Activated gamma-delta T cell treated with Interleukin-2 at 50 U/mL for 16 hours (primary cell): ENCODE data around the gene ING5.

Experiments
- DNase-seq: peaks from one replicate; pipeline ENCODE4 v3.0.0-alpha.2; 2020

Gene ING5

GRCh38 chr2:241708879-241709278, 7.0 kb downstream of the ING5 start:
- no peak for DNase-seq

DNA sequence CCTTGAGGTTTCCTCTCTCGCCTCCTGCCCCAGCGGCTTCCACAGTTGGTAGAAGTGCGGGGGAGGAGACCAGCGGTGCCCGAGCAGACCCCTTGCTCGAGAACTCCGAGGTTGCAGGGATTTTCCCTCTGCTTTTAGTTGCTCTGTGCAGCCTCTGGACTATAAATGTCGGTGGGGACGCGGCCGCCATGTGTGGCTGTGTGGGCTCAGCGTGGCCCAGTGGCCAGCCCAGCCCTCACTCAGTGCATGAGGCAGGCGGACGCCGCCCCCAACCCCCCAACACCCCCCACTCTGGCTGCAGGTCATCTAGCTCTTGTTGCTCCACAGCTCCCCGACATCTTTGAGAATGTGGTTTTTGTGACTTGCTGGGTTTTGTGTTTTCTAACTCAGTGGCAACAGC, 17.3 kb downstream of the ING5 start:
- DNase-seq = no peak

DNA sequence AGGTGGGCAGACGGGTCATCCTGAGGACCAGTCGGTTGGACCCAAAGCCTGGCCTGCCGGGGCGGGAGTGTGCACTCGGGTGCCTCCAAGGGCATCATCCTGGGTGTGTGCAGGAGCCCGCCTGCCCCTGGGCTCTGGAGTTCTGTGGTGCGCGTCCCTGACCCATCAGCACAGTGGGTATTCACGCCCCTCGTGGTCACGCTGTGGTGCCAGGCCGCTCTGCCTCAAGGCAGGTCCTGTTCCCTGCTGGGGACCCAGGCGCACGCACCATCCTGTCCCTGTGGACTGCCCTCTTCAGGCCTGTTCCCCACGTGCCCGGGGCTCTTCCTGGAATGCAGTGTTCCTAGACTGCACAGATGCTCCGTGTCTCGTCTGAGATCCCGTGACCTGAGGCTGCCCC, 18.3 kb downstream of the ING5 start:
- no peak for DNase-seq

- no peak for DNase-seq
Observed at GRCh38 chr2:241720560-241720959, 18.7 kb downstream of the ING5 start.

- no peak for DNase-seq
Observed at GRCh38 chr2:241721852-241722251, 20.0 kb downstream of the ING5 start.

GRCh38 chr2:241722896-241723454, 21.1 kb downstream of the ING5 start:
- DNase-seq = no peak

DNA sequence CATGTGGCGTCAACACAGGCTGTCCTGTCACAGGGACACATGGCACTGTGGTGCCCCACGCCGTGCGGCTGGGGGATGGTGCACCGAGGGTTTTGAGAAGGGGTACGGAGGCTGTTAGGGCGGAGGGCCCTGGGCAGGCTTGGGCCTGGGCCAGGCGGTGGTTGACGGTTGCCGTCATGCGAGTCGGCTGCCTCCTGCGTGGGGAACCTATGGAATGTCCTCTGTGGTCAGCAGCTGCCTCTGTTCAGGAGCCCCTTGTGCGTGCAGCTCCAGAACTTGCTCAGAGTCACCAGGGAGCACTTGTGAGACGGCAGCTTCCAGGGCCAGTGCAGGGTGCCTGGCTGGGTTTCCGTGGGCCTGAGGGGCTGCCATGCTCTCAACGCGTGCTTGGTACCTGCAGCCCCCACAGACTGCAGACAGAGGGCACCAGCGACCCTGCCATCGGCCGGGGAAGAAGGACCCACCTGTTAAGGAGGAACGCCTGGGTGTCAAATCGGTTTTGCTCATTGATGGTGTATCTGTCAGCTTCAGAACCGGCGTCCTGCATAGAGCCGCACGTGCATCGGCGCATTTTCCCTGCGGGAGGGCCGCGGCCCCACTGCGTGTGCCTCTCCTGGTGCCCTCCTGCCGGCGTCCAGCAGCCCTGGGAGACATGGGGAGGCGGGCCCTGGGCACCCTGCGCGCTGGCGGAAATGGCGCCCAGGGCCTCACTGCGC, 22.6 kb downstream of the ING5 start:
- DNase-seq = peak; percentile 32

DNA sequence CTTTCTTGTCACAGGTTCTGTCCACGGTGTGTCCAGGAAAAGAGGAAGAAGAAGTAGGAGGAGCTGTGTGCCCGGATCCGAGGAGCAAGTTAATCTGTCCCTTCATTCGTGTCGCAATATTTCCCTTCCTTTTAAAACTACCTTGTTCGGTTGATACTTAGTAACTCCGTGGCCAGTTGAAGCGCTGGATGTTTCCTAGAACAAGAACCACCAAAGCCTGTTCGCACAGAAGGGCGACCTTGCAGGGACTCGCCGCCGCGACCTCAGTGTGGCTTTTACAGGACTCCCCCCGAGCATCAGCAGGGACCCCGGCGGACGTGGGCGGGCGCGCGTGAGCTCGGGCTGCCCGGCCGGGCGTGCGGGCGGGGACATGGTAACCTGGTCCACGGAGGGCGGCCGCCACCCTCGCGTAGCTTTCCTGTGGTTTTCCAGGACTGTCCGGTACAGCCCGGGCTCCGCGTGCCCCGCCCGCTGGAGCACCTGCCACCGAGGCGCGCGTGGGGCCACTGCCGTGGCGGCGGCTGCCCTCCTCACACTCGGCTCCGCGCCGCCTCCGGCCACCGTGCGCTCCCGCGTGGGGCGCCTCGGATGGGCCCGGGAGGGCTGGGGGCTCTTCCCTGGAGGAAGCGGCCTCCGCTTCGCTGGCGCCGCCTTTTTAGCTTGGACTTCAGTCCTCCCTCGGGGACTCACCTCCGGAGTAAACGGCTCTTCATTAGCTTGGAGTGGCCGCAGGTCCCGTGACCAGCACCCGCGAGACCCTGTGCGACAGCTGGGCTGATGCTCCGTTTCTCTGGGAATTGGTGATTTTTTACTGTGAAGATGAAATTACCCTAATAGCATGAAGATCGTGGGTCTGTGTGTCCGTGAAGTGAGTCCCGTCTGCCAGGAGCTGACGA, 23.4 kb downstream of the ING5 start:
- DNase-seq = no peak

DNA sequence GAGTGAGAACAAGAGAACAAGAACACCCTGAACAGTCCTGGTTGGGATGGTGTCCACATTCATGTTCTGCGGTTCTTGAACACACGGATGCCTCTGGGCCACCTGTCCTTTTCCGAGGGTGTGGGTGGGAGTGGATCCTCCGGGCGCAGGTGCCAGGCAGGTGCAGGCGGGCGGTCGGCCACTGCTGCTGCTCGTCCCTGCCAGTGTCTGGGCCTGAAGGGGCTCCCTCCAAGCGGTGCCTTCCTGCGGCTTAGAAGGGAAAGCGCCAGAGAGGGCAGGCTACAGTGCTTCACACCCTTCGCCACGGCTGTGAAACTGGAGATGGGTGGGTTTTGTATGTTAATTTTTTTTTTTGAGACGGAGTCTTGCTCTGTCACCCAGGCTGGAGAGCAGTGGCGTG, 24.6 kb downstream of the ING5 start:
- no peak for DNase-seq

- DNase-seq = no peak
Observed at GRCh38 chr2:241728000-241728399, 26.2 kb downstream of the ING5 start.

- DNase-seq = no peak
Observed at GRCh38 chr2:241728627-241729026, 26.8 kb downstream of the ING5 start.

- no peak for DNase-seq
Observed at GRCh38 chr2:241729868-241730267, 28.0 kb downstream of the ING5 start.

DNA sequence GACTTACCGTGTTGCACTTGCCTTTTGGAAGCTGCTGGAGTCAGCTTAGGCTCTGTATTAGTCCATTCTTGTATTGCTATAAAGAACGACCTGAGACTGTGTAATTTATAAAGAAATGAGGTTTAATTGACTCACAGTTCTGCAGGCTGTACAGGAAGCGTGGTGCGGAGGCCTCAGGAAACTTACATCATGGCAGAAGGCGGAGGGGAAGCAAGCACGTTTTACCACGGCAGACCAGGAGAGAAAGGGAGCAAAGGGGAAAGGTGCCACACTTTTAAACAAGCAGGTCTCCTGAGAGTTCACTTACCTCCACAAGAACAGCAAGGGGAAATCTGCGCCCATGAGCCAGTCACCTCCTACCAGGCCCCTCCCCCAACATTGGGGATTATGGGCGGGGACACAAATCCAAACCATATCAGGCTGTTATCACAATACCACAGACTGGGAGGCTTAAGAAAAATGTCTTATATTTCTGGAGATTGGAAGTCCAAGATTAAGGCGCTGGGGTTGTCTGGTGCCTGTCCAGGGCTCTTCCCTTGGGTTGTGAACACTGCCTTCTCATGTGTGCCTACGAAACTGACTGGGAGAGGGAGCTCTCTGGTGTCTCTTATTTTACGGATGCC, 28.9 kb downstream of the ING5 start:
- no peak for DNase-seq

DNA sequence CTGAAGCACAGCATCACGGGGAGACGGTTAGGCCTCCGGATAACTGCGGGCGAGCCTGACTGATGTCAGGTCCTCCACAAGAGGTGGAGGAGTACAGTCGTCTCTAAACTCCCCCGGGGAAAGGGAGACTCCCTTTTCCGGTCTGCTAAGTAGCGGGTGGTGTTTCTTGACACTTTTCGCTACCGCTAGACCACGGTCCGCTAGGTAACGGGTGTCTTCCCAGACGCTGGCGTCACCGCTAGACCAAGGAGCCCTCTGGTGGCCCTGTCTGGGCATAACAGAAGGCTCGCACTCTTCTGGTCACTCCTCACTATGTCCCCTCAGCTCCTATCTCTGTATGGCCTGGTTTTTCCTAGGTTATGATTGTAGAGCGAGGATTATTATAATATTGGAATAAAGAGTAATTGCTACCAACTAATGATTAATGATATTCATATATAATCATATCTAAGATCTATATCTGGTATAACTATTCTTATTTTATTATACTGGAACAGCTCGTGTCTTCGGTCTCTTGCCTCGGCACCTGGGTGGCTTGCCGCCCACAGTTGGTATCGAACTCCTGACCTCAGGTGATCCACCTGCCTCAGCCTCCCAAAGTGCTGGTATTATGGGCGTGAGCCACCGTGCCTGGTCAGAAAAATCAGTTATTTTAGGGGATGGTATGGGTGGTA, 30.8 kb downstream of the ING5 start:
- DNase-seq = peak; percentile 55

DNA sequence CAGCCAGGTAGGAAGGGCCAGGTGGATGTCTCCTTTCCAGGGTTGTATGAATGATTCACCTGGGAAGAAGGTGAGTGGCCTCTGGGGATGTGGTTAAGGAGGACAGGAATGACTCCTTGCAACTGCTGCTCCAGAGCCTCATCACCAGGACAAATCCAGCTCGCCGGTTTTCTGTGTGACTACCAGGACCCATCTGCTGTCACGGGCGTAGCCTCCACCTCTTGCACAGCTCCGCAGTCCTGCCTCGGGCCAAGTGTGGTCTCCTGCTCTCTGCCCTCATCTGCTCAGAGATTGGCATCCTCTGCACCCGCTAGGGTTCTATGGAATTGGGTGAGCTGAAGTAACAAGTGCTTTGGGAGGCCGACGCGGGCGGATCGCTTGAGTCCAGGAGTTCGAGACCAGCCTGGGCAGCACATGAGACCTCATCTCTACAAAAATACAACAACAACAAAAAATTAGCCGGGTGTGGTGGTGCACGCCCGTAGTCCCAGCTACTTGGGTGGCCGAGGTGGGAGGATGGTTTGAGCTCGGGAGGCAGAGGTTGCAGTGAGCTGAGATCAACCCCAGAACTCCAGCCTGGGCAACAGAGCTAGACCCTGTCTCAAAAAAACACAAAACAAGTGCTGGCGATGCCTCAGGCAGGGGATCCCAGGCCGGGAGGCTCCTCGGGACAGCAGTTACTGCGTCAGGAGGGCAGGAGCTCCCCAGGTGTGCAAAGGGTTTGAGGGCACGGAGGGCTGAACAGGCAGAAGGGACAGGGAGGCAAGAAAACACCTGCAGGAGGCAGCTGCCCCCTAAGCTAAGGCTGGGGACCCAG, 31.8 kb downstream of the ING5 start:
- no peak for DNase-seq

- DNase-seq = no peak
Observed at GRCh38 chr2:241734208-241734466, 32.3 kb downstream of the ING5 start.

GRCh38 chr2:241734467-241735208, 32.8 kb downstream of the ING5 start, which contains the start of gene D2HGDH:
D2HGDH (plus strand) TSS chr2:241734630; CDS start chr2:241735225, 595 bp downstream.
- peak; percentile 94 for DNase-seq

- DNase-seq = no peak
Observed at GRCh38 chr2:241736111-241736510, 34.3 kb downstream of the ING5 start.

GRCh38 chr2:241738040-241738686, 36.3 kb downstream of the ING5 start:
- no peak for DNase-seq

GRCh38 chr2:241739177-241739576, 37.3 kb downstream of the ING5 start:
- DNase-seq = no peak

DNA sequence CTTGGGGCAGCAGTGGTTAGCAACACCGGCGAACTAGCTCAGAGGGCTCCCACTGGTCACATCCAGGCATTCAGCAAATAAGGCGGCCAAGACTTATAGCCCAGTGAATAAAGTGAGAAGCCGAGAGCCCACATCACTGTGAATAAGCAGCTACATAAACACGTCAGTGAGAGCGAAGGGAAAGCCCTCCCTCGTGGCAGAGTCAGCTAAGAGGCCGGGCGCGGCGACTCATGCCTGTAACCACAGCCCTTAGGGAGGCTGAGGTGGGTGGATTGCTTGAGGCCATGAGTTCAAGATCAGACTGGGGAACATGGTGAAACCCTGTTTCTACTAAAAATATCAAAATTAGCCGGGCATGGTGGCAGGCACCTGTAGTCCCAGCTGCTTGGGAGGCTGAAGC, 37.8 kb downstream of the ING5 start:
- peak; percentile 17 for DNase-seq
